Neural cell (in vitro differentiated cells): ENCODE data around the gene NTMT1. TPM values are rescaled to one million over a fixed set of nuclear protein-coding genes. Genes with fewer than 3 reads are reported as not detected.

ENCODE experiments used
- H2AFZ ChIP-seq: fragments of 200-600, 300-800 bp; sonication (generic), shearing (Covaris generic); 2 replicates; pipeline ENCODE4 v1.6.0; 2014; ENCODE audit warnings: low read depth, mild to moderate bottlenecking, antibody characterized with exemption, low read length, moderate library complexity
- H3F3A ChIP-seq: fragments of 200-600 bp; shearing (Covaris generic); 2 replicates; pipeline ENCODE4 v1.6.1; 2016; ENCODE audit warnings: mild to moderate bottlenecking, moderate library complexity, mixed read lengths, antibody characterized with exemption, low read length; ENCODE audit not compliant: insufficient read depth, poor library complexity, severe bottlenecking
- H3K27ac ChIP-seq: fragments of 200-600, 300-800 bp; sonication (generic), shearing (Covaris generic); 2 replicates; pipeline ENCODE4 v1.5.1; 2014; ENCODE audit warnings: mild to moderate bottlenecking, low read length, moderate library complexity
- H3K27me3 ChIP-seq: fragments of 300-800, 200-600 bp; sonication (generic), shearing (Covaris generic); 2 replicates; pipeline ENCODE4 v1.6.0; 2014; ENCODE audit warnings: mild to moderate bottlenecking, low read depth, low read length, moderate library complexity; ENCODE audit not compliant: insufficient read depth
- H3K36me3 ChIP-seq: fragments of 300-800, 200-600 bp; sonication (generic), shearing (Covaris generic); 2 replicates; pipeline ENCODE4 v1.5.1; 2014; ENCODE audit warnings: mild to moderate bottlenecking, antibody characterized with exemption, low read length, moderate library complexity; ENCODE audit not compliant: insufficient read depth
- H3K4me2 ChIP-seq: fragments of 300-800, 200-600 bp; sonication (generic), shearing (Covaris generic); 2 replicates; pipeline ENCODE4 v1.6.0; 2014; ENCODE audit warnings: mild to moderate bottlenecking, low read length
- H3K4me3 ChIP-seq: fragments of 300-800, 200-600 bp; sonication (generic), shearing (Covaris generic); 2 replicates; pipeline ENCODE4 v1.5.1; 2014; ENCODE audit warnings: mild to moderate bottlenecking, low read length, moderate library complexity
- H3K79me2 ChIP-seq: fragments of 200-600 bp; shearing (Covaris generic); replicated peaks from 2 replicates; pipeline ENCODE4 v1.6.0; 2014; ENCODE audit warnings: mild to moderate bottlenecking, low read length, moderate library complexity; ENCODE audit not compliant: insufficient read depth
- H3K9ac ChIP-seq: fragments of 300-800, 200-600 bp; sonication (generic), shearing (Covaris generic); 2 replicates; pipeline ENCODE4 v1.6.1; 2016; ENCODE audit warnings: mild to moderate bottlenecking, low read length, mixed read lengths
- H3K9me2 ChIP-seq: fragments of 200-600 bp; shearing (Covaris generic); 2 replicates; pipeline ENCODE4 v1.6.1; 2016; ENCODE audit warnings: mild to moderate bottlenecking, low read length, mixed read lengths; ENCODE audit not compliant: insufficient read depth
- H3K9me3 ChIP-seq: fragments of 200-600, 300-800 bp; sonication (generic), shearing (Covaris generic); 2 replicates; pipeline ENCODE4 v1.6.1; 2016; ENCODE audit warnings: mild to moderate bottlenecking, mixed run types, low read length, moderate library complexity, mixed read lengths
- H4K20me1 ChIP-seq: fragments of 200-600 bp; shearing (Covaris generic); 2 replicates; pipeline ENCODE4 v1.6.1; 2016; ENCODE audit warnings: mild to moderate bottlenecking, mixed run types; ENCODE audit not compliant: insufficient read depth
- EP300 ChIP-seq: fragments of 450-650 bp; conservative IDR thresholded peaks from 2 replicates; pipeline ENCODE4 v1.6.1; 2014; ENCODE audit warnings: antibody characterized with exemption, mild to moderate bottlenecking, moderate library complexity; ENCODE audit not compliant: poor library complexity, severe bottlenecking
- EZH2 ChIP-seq: fragments of 200-600, 300-800 bp; shearing (Covaris generic), sonication (generic); IDR thresholded peaks from 2 replicates; pipeline ENCODE4 v1.6.1; 2014; ENCODE audit warnings: antibody characterized with exemption, low read length, borderline replicate concordance, mild to moderate bottlenecking; ENCODE audit not compliant: insufficient read depth, poor library complexity, severe bottlenecking
- MXI1 ChIP-seq: fragments of 450-650 bp; conservative IDR thresholded peaks from 2 replicates; pipeline ENCODE4 v1.6.1; 2014; ENCODE audit warnings: antibody characterized with exemption, mild to moderate bottlenecking; ENCODE audit not compliant: poor library complexity, severe bottlenecking
- POLR2AphosphoS5 ChIP-seq: IDR thresholded peaks from 2 replicates; pipeline ENCODE4 v1.6.1; 2012
- RAD21 ChIP-seq: fragments of 450-650 bp; conservative IDR thresholded peaks from 2 replicates; pipeline ENCODE4 v1.6.1; 2014; ENCODE audit warnings: antibody characterized with exemption, mild to moderate bottlenecking, moderate library complexity
- SMC3 ChIP-seq: fragments of 450-650 bp; conservative IDR thresholded peaks from 2 replicates; pipeline ENCODE4 v1.6.1; 2014; ENCODE audit warnings: antibody characterized with exemption, mild to moderate bottlenecking, moderate library complexity; ENCODE audit not compliant: poor library complexity
- TAF1 ChIP-seq: IDR thresholded peaks from 2 replicates; pipeline ENCODE4 v1.6.1; 2012; ENCODE audit warnings: low read depth
- polyA plus RNA-seq: library from polyadenylated mRNA; depleted of rRNA; stranded (reverse); fragments of >200 nt; gene quantifications from 2 replicates; pipeline ENCODE4 v1.2.3, GENCODE V29; 2014
- TF ChIP-seq, protein P1 (sequence below): IDR thresholded peaks from 2 replicates; pipeline ENCODE4 v1.6.1; 2012; ENCODE audit warnings: borderline replicate concordance
- TF ChIP-seq, protein P2 (sequence below): fragments of 450-650 bp; IDR thresholded peaks from 2 replicates; pipeline ENCODE4 v1.5.1; 2014; ENCODE audit warnings: antibody characterized with exemption, mild to moderate bottlenecking, moderate library complexity; ENCODE audit not compliant: poor library complexity, severe bottlenecking

NTMT1 gene
- polyA plus RNA-seq, 1 donor from 2014 or later, result 35.9 TPM

DNA sequence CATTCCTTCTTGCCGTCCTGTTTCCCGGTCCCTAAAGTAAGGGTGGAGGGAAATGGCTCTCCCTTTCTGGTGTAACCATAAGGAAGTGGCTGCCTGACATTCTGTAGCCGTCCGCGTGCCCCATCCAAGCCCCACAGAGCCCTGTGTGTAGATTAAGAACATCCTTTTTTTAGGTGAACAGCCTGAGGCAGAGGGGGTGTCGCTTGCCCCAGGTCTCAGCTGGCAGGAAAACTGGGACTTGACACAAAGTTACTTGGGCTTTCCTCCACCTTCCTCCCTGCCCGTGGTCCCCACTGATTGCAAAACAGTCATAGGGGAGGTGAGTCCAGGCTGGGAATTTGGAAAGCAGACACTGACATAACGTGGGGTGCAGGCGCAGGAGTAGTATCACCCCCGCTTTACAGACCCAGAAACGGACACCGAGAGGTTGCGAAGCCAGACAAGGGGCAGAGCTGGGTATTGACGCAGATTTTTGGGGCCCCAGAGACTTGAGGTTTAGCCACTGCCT is 27.8 kb upstream of the NTMT1 start:
- Histone ChIP-seq H3K27ac (no peak overlapping the region), H3K4me2 (no peak overlapping the region), H3K4me3 (no peak overlapping the region), H3K27me3 (peaks cover 22% of the 10 kb centered on the region), H3K79me2 (no peaks in the 10 kb centered on the region), H4K20me1 (no peaks in the 10 kb centered on the region), H3F3A (no peaks in the 10 kb centered on the region), H3K9ac (no peak overlapping the region), H3K9me3 (no peaks in the 10 kb centered on the region), H2AFZ (no peak overlapping the region), H3K9me2 (no peaks in the 10 kb centered on the region), H3K36me3 (no peaks in the 10 kb centered on the region)
- no peak for TF ChIP-seq TAF1

DNA sequence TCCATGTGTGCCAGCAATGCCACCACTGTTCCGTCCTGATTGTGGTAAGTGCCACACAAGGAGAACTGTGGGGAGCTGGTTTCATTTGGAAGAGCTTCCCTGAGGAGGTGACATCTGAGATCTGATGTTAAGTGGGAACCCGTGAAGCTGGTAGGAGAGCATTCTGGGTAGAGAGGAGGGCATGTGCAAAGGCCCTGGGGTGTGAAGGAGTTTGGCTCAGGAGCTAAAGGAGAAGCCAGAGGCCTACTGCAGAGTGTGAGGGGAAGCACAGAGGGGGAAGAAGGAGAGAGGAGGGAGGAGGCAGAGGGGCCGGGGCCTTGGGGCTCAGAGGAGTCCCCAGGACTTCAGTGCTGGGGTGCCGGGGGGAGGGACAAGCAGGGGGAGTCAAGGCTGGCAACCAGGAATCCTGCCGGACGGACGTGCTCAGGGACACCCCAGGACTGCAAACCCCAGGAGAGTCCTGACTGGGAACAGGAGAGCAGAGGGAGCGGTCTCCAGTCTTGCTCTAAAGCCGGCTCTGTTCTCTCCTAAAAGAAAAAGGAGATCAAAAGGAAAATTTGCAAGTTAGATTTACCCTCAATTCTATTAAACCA is 24.8 kb upstream of the NTMT1 start:
- H3K27ac ChIP-seq, result no peak overlapping the region
- no peak overlapping the region for H3K4me3 ChIP-seq
- no peaks in the 10 kb centered on the region for H3F3A ChIP-seq
- H3K9ac ChIP-seq, result no peak overlapping the region
- H3K9me2 ChIP-seq, result no peaks in the 10 kb centered on the region
- no peaks in the 10 kb centered on the region for H3K9me3 ChIP-seq
- H4K20me1 ChIP-seq, result no peaks in the 10 kb centered on the region
- H3K27me3 ChIP-seq, result peaks cover 22% of the 10 kb centered on the region
- no peak overlapping the region for H3K4me2 ChIP-seq
- no peaks in the 10 kb centered on the region for H3K79me2 ChIP-seq
- H3K36me3 ChIP-seq, result no peaks in the 10 kb centered on the region
- H2AFZ ChIP-seq, result no peak overlapping the region
- TF ChIP-seq SMC3, result no peak
- TF ChIP-seq POLR2AphosphoS5, result no peak
- TF ChIP-seq RAD21, result no peak
- TF ChIP-seq, protein P1, sequence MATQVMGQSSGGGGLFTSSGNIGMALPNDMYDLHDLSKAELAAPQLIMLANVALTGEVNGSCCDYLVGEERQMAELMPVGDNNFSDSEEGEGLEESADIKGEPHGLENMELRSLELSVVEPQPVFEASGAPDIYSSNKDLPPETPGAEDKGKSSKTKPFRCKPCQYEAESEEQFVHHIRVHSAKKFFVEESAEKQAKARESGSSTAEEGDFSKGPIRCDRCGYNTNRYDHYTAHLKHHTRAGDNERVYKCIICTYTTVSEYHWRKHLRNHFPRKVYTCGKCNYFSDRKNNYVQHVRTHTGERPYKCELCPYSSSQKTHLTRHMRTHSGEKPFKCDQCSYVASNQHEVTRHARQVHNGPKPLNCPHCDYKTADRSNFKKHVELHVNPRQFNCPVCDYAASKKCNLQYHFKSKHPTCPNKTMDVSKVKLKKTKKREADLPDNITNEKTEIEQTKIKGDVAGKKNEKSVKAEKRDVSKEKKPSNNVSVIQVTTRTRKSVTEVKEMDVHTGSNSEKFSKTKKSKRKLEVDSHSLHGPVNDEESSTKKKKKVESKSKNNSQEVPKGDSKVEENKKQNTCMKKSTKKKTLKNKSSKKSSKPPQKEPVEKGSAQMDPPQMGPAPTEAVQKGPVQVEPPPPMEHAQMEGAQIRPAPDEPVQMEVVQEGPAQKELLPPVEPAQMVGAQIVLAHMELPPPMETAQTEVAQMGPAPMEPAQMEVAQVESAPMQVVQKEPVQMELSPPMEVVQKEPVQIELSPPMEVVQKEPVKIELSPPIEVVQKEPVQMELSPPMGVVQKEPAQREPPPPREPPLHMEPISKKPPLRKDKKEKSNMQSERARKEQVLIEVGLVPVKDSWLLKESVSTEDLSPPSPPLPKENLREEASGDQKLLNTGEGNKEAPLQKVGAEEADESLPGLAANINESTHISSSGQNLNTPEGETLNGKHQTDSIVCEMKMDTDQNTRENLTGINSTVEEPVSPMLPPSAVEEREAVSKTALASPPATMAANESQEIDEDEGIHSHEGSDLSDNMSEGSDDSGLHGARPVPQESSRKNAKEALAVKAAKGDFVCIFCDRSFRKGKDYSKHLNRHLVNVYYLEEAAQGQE, result no peak
- TF ChIP-seq, protein P2, sequence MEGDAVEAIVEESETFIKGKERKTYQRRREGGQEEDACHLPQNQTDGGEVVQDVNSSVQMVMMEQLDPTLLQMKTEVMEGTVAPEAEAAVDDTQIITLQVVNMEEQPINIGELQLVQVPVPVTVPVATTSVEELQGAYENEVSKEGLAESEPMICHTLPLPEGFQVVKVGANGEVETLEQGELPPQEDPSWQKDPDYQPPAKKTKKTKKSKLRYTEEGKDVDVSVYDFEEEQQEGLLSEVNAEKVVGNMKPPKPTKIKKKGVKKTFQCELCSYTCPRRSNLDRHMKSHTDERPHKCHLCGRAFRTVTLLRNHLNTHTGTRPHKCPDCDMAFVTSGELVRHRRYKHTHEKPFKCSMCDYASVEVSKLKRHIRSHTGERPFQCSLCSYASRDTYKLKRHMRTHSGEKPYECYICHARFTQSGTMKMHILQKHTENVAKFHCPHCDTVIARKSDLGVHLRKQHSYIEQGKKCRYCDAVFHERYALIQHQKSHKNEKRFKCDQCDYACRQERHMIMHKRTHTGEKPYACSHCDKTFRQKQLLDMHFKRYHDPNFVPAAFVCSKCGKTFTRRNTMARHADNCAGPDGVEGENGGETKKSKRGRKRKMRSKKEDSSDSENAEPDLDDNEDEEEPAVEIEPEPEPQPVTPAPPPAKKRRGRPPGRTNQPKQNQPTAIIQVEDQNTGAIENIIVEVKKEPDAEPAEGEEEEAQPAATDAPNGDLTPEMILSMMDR, result no peak

- TF ChIP-seq, protein P1, result no peak
- TF ChIP-seq MXI1, result no peak
- TF ChIP-seq EP300, result no peak
- no peak for TF ChIP-seq TAF1
- TF ChIP-seq EZH2, result no peak
- no peak for TF ChIP-seq SMC3
- H3K4me3 ChIP-seq, result no peak overlapping the region
- H4K20me1 ChIP-seq, result no peaks in the 10 kb centered on the region
- no peak overlapping the region for H3K4me2 ChIP-seq
- peaks cover 7% of the 10 kb centered on the region for H3K27me3 ChIP-seq
- H3K9ac ChIP-seq, result no peak overlapping the region
- H3K9me3 ChIP-seq, result no peaks in the 10 kb centered on the region
- H3K36me3 ChIP-seq, result no peaks in the 10 kb centered on the region
- H3F3A ChIP-seq, result no peaks in the 10 kb centered on the region
- no peak overlapping the region for H3K27ac ChIP-seq
- H3K9me2 ChIP-seq, result no peaks in the 10 kb centered on the region
- H2AFZ ChIP-seq, result no peak overlapping the region
- no peaks in the 10 kb centered on the region for H3K79me2 ChIP-seq
Observed at GRCh38 chr9:129602598-129603415, 23.2 kb upstream of the NTMT1 start.
